ENCODE measurements around the gene DZIP1. TPM values are rescaled to one million over a fixed set of nuclear protein-coding genes. Genes with fewer than 3 reads are reported as not detected.
A peak's percentile ranks its signal among the peaks of the same experiment; 100 is the strongest.

The DZIP1 gene
- total and polyA plus RNA-seq, 2 of the 13 experiments (the other 11 are each of a cell fraction or from before 2014, with no cell fraction given): 11.0 to 36.7 TPM

DNA sequence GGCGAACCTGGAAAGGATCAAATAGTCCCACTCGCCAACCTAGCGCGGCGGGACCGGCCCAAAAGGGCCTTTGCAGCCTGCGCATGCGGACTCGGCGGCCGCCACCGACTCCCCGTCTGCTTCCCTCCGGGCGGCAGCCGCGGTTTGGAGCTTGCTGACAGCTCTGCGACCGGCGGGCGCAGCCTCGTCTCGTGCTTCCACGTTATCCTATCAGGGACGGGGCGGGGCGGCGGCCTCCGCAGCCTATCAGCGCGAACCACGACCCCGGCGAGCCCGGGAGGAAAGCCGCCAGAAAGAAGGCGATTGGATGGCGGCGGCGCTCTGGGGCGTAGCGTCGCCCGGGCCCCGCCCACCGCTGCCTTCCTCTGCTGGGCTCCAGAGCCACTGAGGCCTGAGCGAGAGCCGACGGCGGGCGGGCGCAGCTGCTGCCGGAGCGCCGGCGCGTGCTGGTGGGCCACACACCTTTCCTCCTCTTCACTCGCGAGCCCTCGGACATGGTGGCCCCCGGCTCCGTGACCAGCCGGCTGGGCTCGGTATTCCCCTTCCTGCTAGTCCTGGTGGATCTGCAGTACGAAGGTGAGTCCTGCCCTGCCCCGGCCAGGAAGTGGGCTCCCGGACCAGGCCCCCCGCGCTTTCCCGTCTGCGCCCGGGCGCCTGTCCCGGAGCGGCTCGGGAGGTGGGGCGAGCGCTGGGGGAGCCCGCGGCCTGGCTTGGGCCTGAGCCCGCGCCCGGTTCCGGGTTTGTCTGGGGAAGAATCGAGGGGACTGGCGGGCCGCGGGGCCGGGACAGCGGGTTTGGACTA, 32.5 kb upstream of the DZIP1 start, which contains the start of gene DNAJC3 (continued):
- TF ChIP-seq RBFOX2 (IDR thresholded peaks at IDR 0.05; ENCODE audit: low read depth, low read length) (peak; percentile 95), PTBP1 (IDR thresholded peaks at IDR 0.05; ENCODE audit: low read depth, low read length, poor library complexity, severe bottlenecking) (no peak), KMT2B (CRISPR knock-in tag; IDR thresholded peaks at IDR 0.05) (peak; percentile 91), ZNF558 (CRISPR knock-in tag; IDR thresholded peaks at IDR 0.05; ENCODE audit: borderline replicate concordance) (peak; percentile 84; the same call in 1 of the 2 replicates), HDAC6 (IDR thresholded peaks at IDR 0.05; ENCODE audit: low read depth, low read length) (no peak), SOX13 (IDR thresholded peaks at IDR 0.05) (no peak), SOX13 (CRISPR knock-in tag; conservative IDR thresholded peaks at IDR 0.05 in 1 of 2, IDR thresholded peaks at IDR 0.05 in 1 of 2) (peak in 1 of 2 experiments; percentile 29; a peak in 1 of 4 replicates), GRHL1 (CRISPR knock-in tag; conservative IDR thresholded peaks at IDR 0.05) (no peak), FOXP1 (IDR thresholded peaks at IDR 0.05) (no peak), FOXP1 (CRISPR knock-in tag; IDR thresholded peaks at IDR 0.05) (no peak), SMARCC2 (IDR thresholded peaks at IDR 0.05) (no peak), ZNF562 (CRISPR knock-in tag; IDR thresholded peaks at IDR 0.05; ENCODE audit: borderline replicate concordance) (no peak), ZNF331 (CRISPR knock-in tag; IDR thresholded peaks at IDR 0.05) (peak; percentile 81), JDP2 (CRISPR knock-in tag; IDR thresholded peaks at IDR 0.05; ENCODE audit: borderline replicate concordance) (no peak), ZSCAN20 (CRISPR knock-in tag; IDR thresholded peaks at IDR 0.05; ENCODE audit: borderline replicate concordance) (peak; percentile 89; the same call in 1 of the 2 replicates), THYN1 (CRISPR knock-in tag; IDR thresholded peaks at IDR 0.05; ENCODE audit: borderline replicate concordance, low read depth) (no peak), ZNF768 (CRISPR knock-in tag; IDR thresholded peaks at IDR 0.05) (peak; percentile 64; the same call in 1 of the 2 replicates), THAP7 (CRISPR knock-in tag; IDR thresholded peaks at IDR 0.05) (no peak; the same call in 1 of the 2 replicates), ZNF343 (CRISPR knock-in tag; IDR thresholded peaks at IDR 0.05) (peak; percentile 62; the same call in 1 of the 2 replicates), GATAD1 (CRISPR knock-in tag; IDR thresholded peaks at IDR 0.05) (peak; percentile 73; the same call in 1 of the 2 replicates), ZNF333 (CRISPR knock-in tag; IDR thresholded peaks at IDR 0.05; ENCODE audit: borderline replicate concordance) (no peak; the same call in 1 of the 2 replicates), EP300 (IDR thresholded peaks at IDR 0.05; ENCODE audit: low read depth in 2 of 2, low read length in 2 of 2) (peak in 1 of 2 experiments; percentile 52; a peak in 1 of 4 replicates), EP300 (CRISPR knock-in tag; IDR thresholded peaks at IDR 0.05; ENCODE audit: borderline replicate concordance) (0 out of 2 replicates have a peak, but pooled peaks have one; percentile 11), ZNF570 (CRISPR knock-in tag; IDR thresholded peaks at IDR 0.05; ENCODE audit: borderline replicate concordance) (no peak)
- TF ChIP-seq, protein P1, sequence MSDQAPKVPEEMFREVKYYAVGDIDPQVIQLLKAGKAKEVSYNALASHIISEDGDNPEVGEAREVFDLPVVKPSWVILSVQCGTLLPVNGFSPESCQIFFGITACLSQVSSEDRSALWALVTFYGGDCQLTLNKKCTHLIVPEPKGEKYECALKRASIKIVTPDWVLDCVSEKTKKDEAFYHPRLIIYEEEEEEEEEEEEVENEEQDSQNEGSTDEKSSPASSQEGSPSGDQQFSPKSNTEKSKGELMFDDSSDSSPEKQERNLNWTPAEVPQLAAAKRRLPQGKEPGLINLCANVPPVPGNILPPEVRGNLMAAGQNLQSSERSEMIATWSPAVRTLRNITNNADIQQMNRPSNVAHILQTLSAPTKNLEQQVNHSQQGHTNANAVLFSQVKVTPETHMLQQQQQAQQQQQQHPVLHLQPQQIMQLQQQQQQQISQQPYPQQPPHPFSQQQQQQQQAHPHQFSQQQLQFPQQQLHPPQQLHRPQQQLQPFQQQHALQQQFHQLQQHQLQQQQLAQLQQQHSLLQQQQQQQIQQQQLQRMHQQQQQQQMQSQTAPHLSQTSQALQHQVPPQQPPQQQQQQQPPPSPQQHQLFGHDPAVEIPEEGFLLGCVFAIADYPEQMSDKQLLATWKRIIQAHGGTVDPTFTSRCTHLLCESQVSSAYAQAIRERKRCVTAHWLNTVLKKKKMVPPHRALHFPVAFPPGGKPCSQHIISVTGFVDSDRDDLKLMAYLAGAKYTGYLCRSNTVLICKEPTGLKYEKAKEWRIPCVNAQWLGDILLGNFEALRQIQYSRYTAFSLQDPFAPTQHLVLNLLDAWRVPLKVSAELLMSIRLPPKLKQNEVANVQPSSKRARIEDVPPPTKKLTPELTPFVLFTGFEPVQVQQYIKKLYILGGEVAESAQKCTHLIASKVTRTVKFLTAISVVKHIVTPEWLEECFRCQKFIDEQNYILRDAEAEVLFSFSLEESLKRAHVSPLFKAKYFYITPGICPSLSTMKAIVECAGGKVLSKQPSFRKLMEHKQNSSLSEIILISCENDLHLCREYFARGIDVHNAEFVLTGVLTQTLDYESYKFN (CRISPR knock-in tag; conservative IDR thresholded peaks at IDR 0.05): peak; percentile 35

Data from HepG2 (cell line).